Measurements from ENCODE around the gene SLC24A4.

SLC24A4 gene

DNA sequence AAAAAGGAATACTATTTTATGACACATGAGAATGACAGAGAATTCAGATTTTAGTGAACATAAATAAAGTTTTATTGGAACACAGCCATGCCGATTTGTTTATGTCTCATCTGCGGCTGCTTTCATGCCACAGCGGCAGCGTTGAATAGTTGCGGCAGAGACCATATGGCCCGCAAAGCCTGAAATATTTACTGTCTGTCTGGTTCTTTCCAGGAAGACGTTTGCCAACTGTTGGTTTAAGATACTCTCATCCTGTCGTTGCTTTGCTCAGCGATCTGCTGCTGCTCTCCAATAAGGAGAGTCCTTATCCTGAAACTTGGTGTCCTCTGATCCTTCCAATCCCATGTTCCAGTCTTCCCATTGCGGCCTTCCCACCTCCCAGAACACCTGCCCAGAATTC is 89.9 kb downstream of the SLC24A4 start:
- Histone ChIP-seq H3K9me3 (ENCODE audit: control insufficient read depth, insufficient read depth, low read depth, low read length) (no peaks in the 10 kb centered on the region), H3K4me1 (ENCODE audit: control insufficient read depth, insufficient read depth, low read length) (peaks cover 2% of the 10 kb centered on the region; the same call in 1 of the 2 replicates), H3K27ac (ENCODE audit: extremely low read depth, low read depth, low read length) (no peak overlapping the region), H3K36me3 (ENCODE audit: control insufficient read depth in 2 of 2, insufficient read depth in 1 of 2, low read length in 2 of 2) (no peaks in the 10 kb centered on the region), H3K4me3 (ENCODE audit: low read depth, low read length) (no peak overlapping the region)
- POLR2A ChIA-PET: no interaction called here
- CTCF ChIA-PET: no interaction called here
- no peak for TF ChIP-seq ZNF514 (tag by site-specific recombination; IDR thresholded peaks at IDR 0.05)
- TF ChIP-seq ZNF585B (tag by site-specific recombination; IDR thresholded peaks at IDR 0.05): no peak
- TF ChIP-seq ZNF624 (tag by site-specific recombination; IDR thresholded peaks at IDR 0.05): no peak
- TF ChIP-seq, protein P1, sequence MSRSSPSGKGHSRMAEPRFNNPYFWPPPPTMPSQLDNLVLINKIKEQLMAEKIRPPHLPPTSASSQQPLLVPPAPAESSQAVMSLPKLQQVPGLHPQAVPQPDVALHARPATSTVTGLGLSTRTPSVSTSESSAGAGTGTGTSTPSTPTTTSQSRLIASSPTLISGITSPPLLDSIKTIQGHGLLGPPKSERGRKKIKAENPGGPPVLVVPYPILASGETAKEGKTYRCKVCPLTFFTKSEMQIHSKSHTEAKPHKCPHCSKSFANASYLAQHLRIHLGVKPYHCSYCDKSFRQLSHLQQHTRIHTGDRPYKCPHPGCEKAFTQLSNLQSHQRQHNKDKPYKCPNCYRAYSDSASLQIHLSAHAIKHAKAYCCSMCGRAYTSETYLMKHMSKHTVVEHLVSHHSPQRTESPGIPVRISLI (tag by site-specific recombination; IDR thresholded peaks at IDR 0.05): no peak
- no peak for TF ChIP-seq TRIM28 (IDR thresholded peaks at IDR 0.05; ENCODE audit: borderline replicate concordance, low read length)

DNA sequence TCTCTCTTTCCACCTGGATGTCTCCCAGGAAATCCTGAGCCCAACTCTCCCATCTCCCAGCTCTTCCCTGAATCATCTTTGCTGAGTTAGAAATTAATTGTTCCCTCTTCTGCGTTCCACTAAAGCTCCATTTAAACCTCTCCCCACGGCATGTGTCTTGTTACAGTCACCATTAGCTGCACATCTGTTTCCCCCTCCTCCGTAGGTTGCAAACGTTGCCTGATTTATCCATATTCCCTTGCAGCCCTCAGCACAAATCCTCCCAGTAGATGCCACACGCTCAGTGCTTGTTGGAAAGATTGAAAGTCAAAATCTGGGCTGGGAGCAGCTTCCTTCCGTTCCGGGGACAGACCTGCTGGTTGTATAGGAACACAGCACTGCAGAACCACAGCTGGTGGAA is 90.4 kb downstream of the SLC24A4 start:
- TF ChIP-seq ZNF473 (tag by site-specific recombination; IDR thresholded peaks at IDR 0.05) (no peak), CTCF (tag by site-specific recombination; IDR thresholded peaks at IDR 0.05) (no peak), ZBTB44 (tag by site-specific recombination; IDR thresholded peaks at IDR 0.05) (no peak), ZBTB20 (tag by site-specific recombination; IDR thresholded peaks at IDR 0.05) (no peak), PBX3 (CRISPR knock-in tag; IDR thresholded peaks at IDR 0.05) (no peak), ZNF366 (tag by site-specific recombination; conservative IDR thresholded peaks at IDR 0.05) (no peak), GLIS2 (tag by site-specific recombination; IDR thresholded peaks at IDR 0.05) (no peak), ZNF26 (tag by site-specific recombination; IDR thresholded peaks at IDR 0.05) (no peak)
- TF ChIP-seq, protein P2, sequence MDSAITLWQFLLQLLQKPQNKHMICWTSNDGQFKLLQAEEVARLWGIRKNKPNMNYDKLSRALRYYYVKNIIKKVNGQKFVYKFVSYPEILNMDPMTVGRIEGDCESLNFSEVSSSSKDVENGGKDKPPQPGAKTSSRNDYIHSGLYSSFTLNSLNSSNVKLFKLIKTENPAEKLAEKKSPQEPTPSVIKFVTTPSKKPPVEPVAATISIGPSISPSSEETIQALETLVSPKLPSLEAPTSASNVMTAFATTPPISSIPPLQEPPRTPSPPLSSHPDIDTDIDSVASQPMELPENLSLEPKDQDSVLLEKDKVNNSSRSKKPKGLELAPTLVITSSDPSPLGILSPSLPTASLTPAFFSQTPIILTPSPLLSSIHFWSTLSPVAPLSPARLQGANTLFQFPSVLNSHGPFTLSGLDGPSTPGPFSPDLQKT (IDR thresholded peaks at IDR 0.05; ENCODE audit: borderline replicate concordance, low read depth, low read length): no peak
- no peaks in the 10 kb centered on the region for H3K36me3 ChIP-seq (ENCODE audit: control insufficient read depth in 2 of 2, insufficient read depth in 1 of 2, low read length in 2 of 2)
- H3K9me3 ChIP-seq (ENCODE audit: control insufficient read depth, insufficient read depth, low read depth, low read length): no peaks in the 10 kb centered on the region
- peaks cover under 1% of the 10 kb centered on the region; the same call in 1 of the 2 replicates for H3K4me1 ChIP-seq (ENCODE audit: control insufficient read depth, insufficient read depth, low read length)
- CTCF ChIA-PET: no interaction called here
- no peak overlapping the region for H3K27ac ChIP-seq (ENCODE audit: extremely low read depth, low read depth, low read length)
- H3K4me3 ChIP-seq (ENCODE audit: low read depth, low read length): no peak overlapping the region
- POLR2A ChIA-PET: no interaction called here

Measured in HEK293 (cell line).